GM19043 (cell line): ENCODE measurements around the gene FPR1.

Experiments
- ATAC-seq: cut with Tn5 transposase; IDR thresholded peaks from one replicate; pipeline ENCODE4 v1.9.1; 2021; ENCODE audit warnings: low read depth; ENCODE audit not compliant: unreplicated experiment

Gene FPR1

DNA sequence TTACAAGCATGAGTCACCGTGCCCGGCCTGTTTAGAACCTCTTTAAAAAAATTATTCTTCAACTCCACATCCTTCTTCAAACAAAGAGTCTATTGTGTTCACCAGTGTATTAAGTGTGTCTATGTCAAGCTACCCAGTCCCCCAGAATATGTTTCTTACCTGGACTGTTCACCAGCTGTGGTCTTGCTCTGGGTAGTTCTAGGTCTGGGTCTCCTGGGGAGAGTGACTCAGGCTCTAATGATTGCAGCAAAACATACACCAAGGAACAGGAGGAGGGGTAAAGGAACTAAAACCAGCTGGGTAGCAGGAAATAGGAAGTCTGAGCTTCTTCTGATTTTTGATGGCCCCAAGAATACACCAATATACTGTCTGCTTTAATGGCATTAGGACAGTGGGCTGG is at the start of gene FPR1:
FPR1 (minus strand) TSS at position 224 of the 400 bp plus-strand sequence. CDS start 4,884 bp downstream, outside the sequence.
- no peak for ATAC-seq

- ATAC-seq: no peak
Measured at GRCh38 chr19:51800473-51801244, 49.0 kb upstream of the FPR1 start.

- no peak for ATAC-seq
Measured at GRCh38 chr19:51799774-51800472, 48.2 kb upstream of the FPR1 start.

DNA sequence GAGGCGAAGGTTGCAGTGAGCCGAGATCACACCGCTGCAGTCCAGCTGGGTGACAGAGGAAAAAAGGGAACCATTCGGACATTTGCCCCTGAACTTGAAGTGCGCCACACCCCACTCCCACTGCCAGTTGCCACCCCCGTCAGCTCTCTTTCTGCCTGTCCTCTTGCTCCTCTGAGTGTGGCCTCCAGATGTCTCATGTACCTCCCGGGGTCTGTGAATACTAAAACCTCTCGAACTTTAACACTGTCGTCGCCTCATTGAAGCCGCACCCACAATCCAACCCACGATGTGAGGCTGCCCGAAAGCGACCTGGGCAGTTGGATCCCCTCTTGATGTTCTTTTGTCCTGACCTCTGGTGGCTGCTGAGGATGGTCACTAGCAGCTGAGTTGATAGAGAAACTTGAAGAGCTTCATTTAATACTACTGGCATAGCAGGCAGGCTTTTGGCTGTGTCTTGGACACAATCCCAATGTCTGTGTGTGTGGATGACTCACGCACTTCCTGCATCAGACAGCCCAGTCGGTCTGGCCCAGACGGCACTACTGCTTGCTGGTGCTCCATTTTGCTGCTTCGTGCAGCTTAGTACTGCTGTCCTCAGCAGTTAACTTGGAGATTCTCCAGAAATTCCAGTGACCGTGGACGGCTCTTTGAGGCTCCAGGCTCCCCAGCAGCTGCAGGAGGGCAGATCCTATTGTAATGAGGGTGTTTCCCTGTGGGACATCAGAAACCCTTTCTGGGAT is 47.5 kb upstream of the FPR1 start:
- no peak for ATAC-seq

DNA sequence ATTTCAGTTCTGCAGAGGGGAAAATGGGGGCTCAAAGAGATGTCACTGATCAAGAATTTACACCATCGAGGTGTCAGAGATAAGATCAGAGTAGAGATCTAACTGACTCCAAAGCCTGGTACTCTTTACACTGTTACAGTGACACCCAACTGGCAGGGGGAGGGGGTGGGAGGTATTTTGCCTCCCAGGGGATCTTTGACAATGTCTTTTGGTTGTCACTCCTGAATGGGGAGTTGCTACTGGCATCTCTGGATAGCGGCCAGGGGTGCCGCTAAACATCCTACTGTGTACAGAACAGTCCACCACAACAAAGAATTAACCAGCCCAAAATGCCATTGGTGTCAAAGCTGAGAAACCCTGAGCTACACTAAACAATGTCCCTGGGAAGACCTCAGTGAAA is 46.4 kb upstream of the FPR1 start:
- ATAC-seq: no peak

DNA sequence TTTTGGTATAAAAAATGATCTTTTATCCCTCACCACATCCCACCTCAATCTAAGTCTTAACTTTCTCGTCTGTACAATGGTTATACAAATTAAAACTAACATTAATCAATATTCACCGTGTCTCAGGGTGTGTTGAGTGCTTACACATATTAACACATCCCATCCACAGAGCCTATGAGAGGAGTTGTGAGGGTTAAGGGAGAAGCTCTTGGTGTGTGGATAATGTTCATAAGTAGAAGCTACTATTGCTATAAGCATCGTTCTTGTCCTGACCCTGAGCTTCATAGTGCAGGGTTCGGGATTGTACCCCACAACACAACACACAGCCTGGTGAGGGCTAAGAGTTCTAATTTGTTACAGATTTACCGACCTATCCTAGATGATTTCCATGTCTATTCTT is 45.8 kb upstream of the FPR1 start:
- ATAC-seq: no peak

GRCh38 chr19:51796195-51796679 is 44.6 kb upstream of the FPR1 start:
- ATAC-seq: no peak

DNA sequence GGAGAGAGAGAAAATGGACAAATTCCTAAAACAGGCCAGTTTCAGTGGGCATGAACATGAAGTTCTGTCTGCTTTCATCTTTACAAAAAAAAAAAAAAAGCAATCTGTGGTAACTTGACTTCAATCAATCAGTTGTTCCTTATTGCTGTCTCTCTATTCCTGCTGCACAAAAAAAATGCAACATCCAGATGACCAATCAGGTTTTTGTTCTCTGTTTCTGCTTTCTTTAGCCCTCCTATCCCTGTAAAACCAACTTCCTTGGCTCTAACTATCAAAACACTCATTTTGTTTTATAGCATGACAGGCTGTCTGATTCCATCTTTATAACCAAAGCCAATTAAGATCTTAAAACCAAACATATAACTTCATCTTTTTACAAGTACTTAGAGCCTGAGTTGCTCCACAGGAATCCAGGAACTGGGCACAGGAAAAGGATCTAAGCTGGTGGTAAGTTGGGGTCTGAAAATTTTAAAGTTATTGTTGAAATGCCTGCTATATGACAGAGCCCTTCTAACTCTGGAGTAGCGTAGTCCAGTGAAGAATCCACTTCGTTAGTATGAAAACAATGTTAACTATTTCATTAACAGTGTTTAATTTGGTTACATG is 43.3 kb upstream of the FPR1 start, which contains the start of gene FPR3:
FPR3 (plus strand) TSS at position 273 of the 606 bp plus-strand sequence. CDS start 28,592 bp downstream, outside the sequence.
- ATAC-seq: no peak

DNA sequence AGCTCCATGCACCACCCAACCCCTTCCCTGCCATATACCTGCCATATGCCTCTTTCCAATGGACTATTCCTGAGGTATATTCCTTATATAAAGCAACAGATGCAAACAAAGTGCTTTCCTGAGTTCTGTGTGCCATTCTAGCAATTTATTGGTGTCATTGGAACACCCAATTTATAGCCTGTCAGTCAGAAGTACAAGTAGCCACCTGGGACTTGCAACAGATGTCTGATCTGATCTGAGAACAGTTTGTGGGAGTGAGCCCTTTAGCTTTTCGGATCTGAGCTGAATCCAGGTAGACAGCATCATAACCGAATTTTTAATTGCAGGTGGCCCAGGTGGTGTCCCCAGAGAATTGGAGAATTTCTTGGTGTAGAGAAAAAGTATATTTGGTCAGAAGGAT is 42.3 kb upstream of the FPR1 start:
- ATAC-seq: no peak

- ATAC-seq: no peak
Measured at GRCh38 chr19:51792932-51793331, 41.3 kb upstream of the FPR1 start.

GRCh38 chr19:51789061-51789795 is 37.5 kb upstream of the FPR1 start:
- no peak for ATAC-seq

DNA sequence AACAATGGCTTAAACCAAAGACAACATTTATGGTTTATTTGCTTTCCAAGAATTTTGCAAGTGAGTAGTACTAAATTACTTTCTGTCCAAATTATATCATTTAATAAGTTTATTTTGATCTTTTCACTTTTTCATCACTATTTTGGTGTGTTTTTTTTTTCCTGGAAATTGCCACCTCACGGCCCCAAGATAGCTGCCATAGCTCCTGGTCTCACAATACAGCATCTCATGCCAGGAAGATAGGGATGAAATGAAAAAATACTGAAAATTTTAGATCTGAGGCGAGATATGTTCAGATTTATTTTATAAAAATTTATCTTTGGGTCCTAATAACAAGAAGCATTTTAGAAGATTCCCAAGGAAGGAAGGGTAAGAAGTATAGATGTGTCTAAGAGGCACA is 36.4 kb upstream of the FPR1 start:
- no peak for ATAC-seq

GRCh38 chr19:51786646-51787494 is 35.2 kb upstream of the FPR1 start:
- no peak for ATAC-seq

- no peak for ATAC-seq
Measured at GRCh38 chr19:51784922-51785690, 33.4 kb upstream of the FPR1 start.

DNA sequence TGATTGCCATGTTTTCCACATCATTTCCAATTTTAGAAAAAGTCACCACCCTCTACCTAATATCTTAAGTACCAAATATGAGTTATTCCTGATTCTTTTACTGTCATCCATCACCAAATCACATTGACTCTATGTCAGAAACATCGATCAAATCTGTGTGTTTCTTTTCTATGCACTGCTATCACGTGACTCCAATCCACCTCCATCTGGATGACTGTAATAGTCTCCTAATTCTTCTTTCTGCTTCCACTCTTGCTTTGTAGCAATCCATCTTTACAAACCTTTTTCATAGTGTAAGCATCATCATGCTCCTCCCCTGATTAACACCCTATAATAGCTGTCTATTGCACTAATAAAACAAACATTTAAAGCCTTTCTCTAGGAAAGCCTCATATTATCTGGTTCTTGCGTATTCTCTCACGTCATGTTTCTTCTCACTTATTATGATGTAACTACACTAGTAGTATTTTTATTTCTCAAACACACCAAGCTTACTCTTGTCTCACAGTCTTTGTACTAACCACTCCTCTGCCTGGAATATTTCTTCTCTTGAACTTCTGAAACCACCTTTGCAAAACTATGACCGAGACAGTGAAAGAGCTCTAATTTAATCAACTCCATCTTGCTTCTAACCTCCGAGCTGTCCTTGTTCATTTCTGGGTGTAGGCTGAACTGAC is 32.6 kb upstream of the FPR1 start:
- ATAC-seq: no peak

DNA sequence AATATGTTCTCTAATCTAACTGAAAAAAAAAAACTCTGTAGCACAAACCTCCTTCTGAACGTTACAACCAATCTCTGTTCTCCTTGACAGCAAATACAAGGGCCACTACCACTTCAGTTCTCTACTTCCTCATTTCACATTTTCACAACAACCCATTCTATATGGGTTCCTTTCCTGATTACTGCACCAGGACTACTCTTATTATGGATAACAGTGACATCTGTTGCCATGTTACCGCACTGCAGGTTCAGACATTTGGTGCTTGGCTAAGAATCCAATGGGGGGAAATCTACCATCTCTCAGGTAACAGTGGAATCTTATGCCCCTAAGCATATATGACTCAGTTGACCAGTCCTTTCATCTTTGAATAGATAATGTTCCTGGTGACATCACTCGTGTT is 31.7 kb upstream of the FPR1 start:
- ATAC-seq: no peak

- no peak for ATAC-seq
Measured at GRCh38 chr19:51781999-51782398, 30.3 kb upstream of the FPR1 start.

GRCh38 chr19:51780270-51780669 is 28.6 kb upstream of the FPR1 start:
- ATAC-seq: no peak
